ENCODE results near the gene SLC48A1.

SLC48A1 gene

DNA sequence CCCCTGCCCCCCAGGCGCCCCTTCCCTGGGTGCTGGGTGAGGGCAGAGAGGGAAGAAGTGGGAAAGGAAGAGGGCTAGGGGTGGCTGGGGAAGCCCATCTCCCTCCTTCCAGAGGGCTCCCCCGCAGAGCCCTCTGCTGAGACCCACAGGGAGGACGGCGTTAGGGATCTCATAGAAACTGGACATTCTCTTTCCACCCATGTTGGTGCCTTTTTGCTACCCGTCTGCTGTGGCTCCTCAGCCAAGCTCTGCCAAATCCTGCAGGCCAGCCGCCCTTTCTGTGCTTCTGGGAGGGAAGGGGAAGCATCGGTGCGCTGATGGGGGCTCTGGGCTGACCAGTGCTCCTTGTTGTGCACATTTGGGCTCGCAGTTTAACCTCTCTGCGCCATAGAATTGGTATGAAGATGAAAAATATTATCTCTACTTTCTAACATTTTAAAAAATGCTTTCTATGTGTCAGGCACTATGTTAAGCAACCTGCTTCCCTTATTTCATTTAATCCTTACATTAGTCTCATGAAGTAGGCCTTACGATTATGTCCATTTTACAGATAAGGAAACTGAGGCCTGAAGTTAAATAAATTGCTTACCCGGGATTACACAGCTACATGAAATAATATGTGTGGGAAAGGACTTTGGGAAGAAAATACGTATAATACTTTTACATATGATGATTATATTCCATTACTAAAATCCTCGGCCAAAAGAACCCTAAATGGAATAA lies 981 bp downstream of the SLC48A1 start:
- Histone ChIP-seq H3K27ac (ENCODE audit: low read depth, low read length, poor library complexity, severe bottlenecking) (no peak overlapping the region), H3K9me3 (ENCODE audit: low read length) (no peaks in the 10 kb centered on the region), H3K27me3 (ENCODE audit: insufficient read depth, low read length) (no peaks in the 10 kb centered on the region), H4K20me1 (ENCODE audit: insufficient read depth, low read length) (no peaks in the 10 kb centered on the region), H2AFZ (ENCODE audit: low read length) (no peak overlapping the region), H3K9ac (ENCODE audit: low read length) (peak overlapping the region; percentile 74), H3F3A (ENCODE audit: insufficient read depth, low read length) (no peaks in the 10 kb centered on the region), H3K9me2 (ENCODE audit: low read depth, low read length) (no peaks in the 10 kb centered on the region), H3K4me3 (ENCODE audit: low read depth, low read length, poor library complexity, severe bottlenecking) (peak overlapping the region; percentile 80), H3K4me2 (ENCODE audit: low read length) (peak overlapping the region; percentile 80), H3K36me3 (ENCODE audit: insufficient read depth, low read length) (no peaks in the 10 kb centered on the region), H3K79me2 (ENCODE audit: insufficient read depth, low read length) (no peaks in the 10 kb centered on the region), H3K4me1 (ENCODE audit: insufficient read depth, low read length, severe bottlenecking) (peaks cover 44% of the 10 kb centered on the region)
- TF ChIP-seq, protein P1, sequence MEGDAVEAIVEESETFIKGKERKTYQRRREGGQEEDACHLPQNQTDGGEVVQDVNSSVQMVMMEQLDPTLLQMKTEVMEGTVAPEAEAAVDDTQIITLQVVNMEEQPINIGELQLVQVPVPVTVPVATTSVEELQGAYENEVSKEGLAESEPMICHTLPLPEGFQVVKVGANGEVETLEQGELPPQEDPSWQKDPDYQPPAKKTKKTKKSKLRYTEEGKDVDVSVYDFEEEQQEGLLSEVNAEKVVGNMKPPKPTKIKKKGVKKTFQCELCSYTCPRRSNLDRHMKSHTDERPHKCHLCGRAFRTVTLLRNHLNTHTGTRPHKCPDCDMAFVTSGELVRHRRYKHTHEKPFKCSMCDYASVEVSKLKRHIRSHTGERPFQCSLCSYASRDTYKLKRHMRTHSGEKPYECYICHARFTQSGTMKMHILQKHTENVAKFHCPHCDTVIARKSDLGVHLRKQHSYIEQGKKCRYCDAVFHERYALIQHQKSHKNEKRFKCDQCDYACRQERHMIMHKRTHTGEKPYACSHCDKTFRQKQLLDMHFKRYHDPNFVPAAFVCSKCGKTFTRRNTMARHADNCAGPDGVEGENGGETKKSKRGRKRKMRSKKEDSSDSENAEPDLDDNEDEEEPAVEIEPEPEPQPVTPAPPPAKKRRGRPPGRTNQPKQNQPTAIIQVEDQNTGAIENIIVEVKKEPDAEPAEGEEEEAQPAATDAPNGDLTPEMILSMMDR (IDR thresholded peaks at IDR 0.05; ENCODE audit: low read length) = no peak
- TF ChIP-seq EZH2 (IDR thresholded peaks at IDR 0.05; ENCODE audit: borderline replicate concordance, low read length) = no peak

DNA sequence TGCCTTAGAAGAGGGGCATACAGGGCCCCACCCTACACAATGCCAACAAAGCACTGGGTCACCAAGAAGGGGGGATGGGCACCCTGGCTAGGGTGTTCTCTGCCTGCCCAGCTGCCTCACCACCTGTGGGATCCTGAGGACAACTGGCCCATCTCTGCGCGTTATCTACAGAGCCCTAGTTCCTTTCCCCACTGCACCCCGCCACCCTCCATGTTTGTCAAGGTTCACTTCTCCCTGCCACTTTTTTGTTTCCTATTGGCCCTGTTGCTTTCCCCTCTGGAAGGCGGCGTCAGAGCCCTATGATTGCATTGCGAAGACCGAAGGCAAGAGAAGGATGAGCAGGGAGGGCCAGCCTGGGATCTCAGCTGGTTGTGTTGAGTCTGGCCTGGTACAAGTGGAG lies 1.6 kb downstream of the SLC48A1 start:
- Histone ChIP-seq H3K79me2 (ENCODE audit: insufficient read depth, low read length) (no peaks in the 10 kb centered on the region), H3K4me1 (ENCODE audit: insufficient read depth, low read length, severe bottlenecking) (peaks cover 48% of the 10 kb centered on the region), H3K4me3 (ENCODE audit: low read depth, low read length, poor library complexity, severe bottlenecking) (no peak overlapping the region), H4K20me1 (ENCODE audit: insufficient read depth, low read length) (no peaks in the 10 kb centered on the region), H2AFZ (ENCODE audit: low read length) (no peak overlapping the region), H3K27me3 (ENCODE audit: insufficient read depth, low read length) (no peaks in the 10 kb centered on the region), H3K4me2 (ENCODE audit: low read length) (no peak overlapping the region), H3K9me2 (ENCODE audit: low read depth, low read length) (no peaks in the 10 kb centered on the region), H3K9me3 (ENCODE audit: low read length) (no peaks in the 10 kb centered on the region), H3K36me3 (ENCODE audit: insufficient read depth, low read length) (no peaks in the 10 kb centered on the region), H3F3A (ENCODE audit: insufficient read depth, low read length) (no peaks in the 10 kb centered on the region), H3K27ac (ENCODE audit: low read depth, low read length, poor library complexity, severe bottlenecking) (no peak overlapping the region), H3K9ac (ENCODE audit: low read length) (no peak overlapping the region)
- no peak for TF ChIP-seq EZH2 (IDR thresholded peaks at IDR 0.05; ENCODE audit: borderline replicate concordance, low read length)
- TF ChIP-seq, protein P1 (IDR thresholded peaks at IDR 0.05; ENCODE audit: low read length) = no peak

DNA sequence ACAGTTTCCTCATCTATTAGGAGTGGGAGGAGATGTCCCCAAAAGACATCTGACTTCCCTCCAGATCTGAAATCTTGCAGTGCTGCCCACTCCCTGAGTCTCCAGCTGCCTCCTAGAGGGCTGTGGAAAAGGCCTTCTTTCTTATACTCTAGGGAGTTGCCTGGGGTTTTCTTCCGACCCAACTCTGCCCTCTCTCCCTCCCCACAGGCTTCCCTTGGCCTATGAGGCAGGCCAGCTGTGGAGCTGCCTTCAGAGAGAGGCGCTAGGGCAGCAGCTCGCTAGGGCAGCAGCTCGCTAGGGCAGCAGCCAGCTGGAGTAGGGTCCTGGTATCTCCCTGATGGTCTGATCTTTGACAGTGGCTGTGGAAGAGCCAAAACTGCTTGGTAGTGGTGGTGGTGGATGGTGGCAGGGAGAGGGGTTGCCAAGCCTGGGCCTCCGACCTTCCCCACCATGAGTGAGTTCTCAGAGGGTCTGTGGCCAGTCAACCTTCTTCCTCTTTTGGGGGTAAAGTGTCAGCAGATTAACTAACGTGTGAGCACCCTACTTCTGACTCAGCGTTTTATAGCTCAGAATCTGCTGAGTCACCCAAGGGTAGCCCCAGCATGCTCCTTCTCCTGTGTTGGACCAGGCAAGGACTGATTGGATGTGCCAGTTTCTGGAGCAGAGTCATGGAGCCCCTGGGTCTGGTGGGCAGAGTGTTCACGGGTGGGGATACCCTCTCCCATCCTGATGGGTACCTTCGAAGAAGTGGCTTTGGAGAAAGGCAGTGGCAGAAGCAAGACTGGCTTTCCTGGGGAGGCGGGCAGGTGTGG lies 2.3 kb downstream of the SLC48A1 start:
- H3K9me3 ChIP-seq (ENCODE audit: low read length) = no peaks in the 10 kb centered on the region
- H3K36me3 ChIP-seq (ENCODE audit: insufficient read depth, low read length) = no peaks in the 10 kb centered on the region
- H3F3A ChIP-seq (ENCODE audit: insufficient read depth, low read length) = no peaks in the 10 kb centered on the region
- H3K9me2 ChIP-seq (ENCODE audit: low read depth, low read length) = no peaks in the 10 kb centered on the region
- no peak overlapping the region for H3K4me2 ChIP-seq (ENCODE audit: low read length)
- no peaks in the 10 kb centered on the region for H4K20me1 ChIP-seq (ENCODE audit: insufficient read depth, low read length)
- H2AFZ ChIP-seq (ENCODE audit: low read length) = no peak overlapping the region
- H3K4me1 ChIP-seq (ENCODE audit: insufficient read depth, low read length, severe bottlenecking) = peaks cover 54% of the 10 kb centered on the region
- H3K79me2 ChIP-seq (ENCODE audit: insufficient read depth, low read length) = no peaks in the 10 kb centered on the region
- H3K4me3 ChIP-seq (ENCODE audit: low read depth, low read length, poor library complexity, severe bottlenecking) = no peak overlapping the region
- no peak overlapping the region for H3K9ac ChIP-seq (ENCODE audit: low read length)
- TF ChIP-seq, protein P1 (IDR thresholded peaks at IDR 0.05; ENCODE audit: low read length) = no peak
- TF ChIP-seq EZH2 (IDR thresholded peaks at IDR 0.05; ENCODE audit: borderline replicate concordance, low read length) = no peak
- H3K27ac ChIP-seq (ENCODE audit: low read depth, low read length, poor library complexity, severe bottlenecking) = no peak overlapping the region
- no peaks in the 10 kb centered on the region for H3K27me3 ChIP-seq (ENCODE audit: insufficient read depth, low read length)

All from OCI-LY1 (cell line).